ENCODE measurements around the gene SMR3B. TPM values are rescaled to one million over a fixed set of nuclear protein-coding genes. Genes with fewer than 3 reads are reported as not detected.

SMR3B gene
- not detected in 2 replicates for total RNA-seq

DNA sequence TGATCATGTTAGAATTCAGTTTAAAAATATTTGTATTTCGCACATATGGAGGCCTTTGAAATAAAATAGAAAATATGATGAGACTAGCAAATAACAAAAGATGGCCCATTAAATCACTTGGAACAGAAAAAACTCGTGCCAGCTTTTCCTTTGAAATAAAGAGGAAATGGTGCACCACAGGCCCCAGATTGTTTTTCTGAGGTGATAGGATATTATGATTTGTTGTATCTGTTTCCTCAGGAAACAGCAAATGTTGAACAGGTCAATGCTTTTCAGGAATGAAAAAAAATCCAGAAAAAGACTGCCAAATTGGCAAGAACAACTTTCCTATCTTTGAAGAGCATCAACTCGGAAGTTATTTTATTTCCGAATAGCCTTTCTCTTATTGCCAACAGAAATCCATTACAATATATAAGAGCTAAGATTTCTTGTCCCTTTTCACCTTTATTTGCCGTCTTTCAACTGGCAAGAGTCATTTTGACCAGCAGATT lies at the start of gene SMR3B:
TSS of gene SMR3B (plus strand) at position 441 of the 491 bp plus-strand sequence. CDS start 1,380 bp downstream, outside the sequence.

DNA sequence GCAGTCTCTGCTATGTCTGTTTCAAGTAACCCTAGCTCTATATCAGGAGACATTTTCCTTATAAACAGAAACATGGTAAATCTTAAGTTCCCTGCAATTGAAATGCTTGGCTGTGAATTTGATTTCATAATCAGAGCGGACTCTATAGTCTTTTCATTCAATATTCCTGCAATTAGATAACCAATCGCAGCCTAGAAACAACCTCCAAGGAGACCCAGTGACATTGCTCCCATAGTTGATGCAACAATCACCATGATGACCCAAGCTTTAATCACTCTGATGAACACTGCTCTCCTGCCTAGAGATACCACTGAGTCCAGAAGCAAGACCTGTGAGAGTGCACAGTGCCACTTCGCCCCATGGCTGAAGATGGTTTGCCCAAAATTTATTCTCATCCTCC lies 48.2 kb upstream of the SMR3B start, which contains the start of gene CABS1:
TSS of gene CABS1 (plus strand) at position 301 of the 400 bp plus-strand sequence. CDS start at position 360, 59 bp downstream.

GRCh38 chr4:70360460-70360859 lies 22.5 kb upstream of the SMR3B start, which contains the start of gene SMR3A:
Gene SMR3A, plus strand, starts transcription at chr4:70360760. Its CDS starts 1,356 bp downstream, at chr4:70362116.

GRCh38 chr4:70397580-70397979 lies 14.6 kb downstream of the SMR3B start, which contains the start of gene OPRPN:
Gene OPRPN, plus strand, starts transcription at chr4:70397940. Its CDS starts 1,346 bp downstream, at chr4:70399286.

Other genes starting within 250 kb of the SMR3B start
- not detected in 2 replicates for gene PRR27, start 228.9 kb upstream of the SMR3B start, total RNA-seq
- not detected in 2 replicates for gene ODAM, start 187.4 kb upstream of the SMR3B start, total RNA-seq
- gene FDCSP, start 157.0 kb upstream of the SMR3B start, total RNA-seq: not detected in 2 replicates
- gene CSN3, start 140.5 kb upstream of the SMR3B start, total RNA-seq: not detected in 2 replicates
- gene CABS1, start 48.1 kb upstream of the SMR3B start, total RNA-seq: not detected in 2 replicates
- gene SMR3A, start 22.4 kb upstream of the SMR3B start, total RNA-seq: not detected in 2 replicates
- gene OPRPN, start 14.8 kb downstream of the SMR3B start, total RNA-seq: not detected in 2 replicates
- gene MUC7, start 89.1 kb downstream of the SMR3B start, total RNA-seq: not detected in 2 replicates
- 0.12 TPM in 1 of 2 replicates, not detected in the other for gene AMTN, start 135.4 kb downstream of the SMR3B start, total RNA-seq
- not detected in 2 replicates for gene AMBN, start 209.1 kb downstream of the SMR3B start, total RNA-seq
- gene ENAM, start 245.6 kb downstream of the SMR3B start, total RNA-seq: under 0.01 and 0.12 TPM in 2 replicates

All from aortic smooth muscle cell (primary cell).